NCI-H128 (cell line): ENCODE measurements around the gene OVCH1.

Experiments used
- DNase-seq: peaks from one replicate; lab custom pipeline; 2025; ENCODE audit not compliant: unreplicated experiment; lab: John Stamatoyannopoulos, UW

OVCH1 gene, protein sequence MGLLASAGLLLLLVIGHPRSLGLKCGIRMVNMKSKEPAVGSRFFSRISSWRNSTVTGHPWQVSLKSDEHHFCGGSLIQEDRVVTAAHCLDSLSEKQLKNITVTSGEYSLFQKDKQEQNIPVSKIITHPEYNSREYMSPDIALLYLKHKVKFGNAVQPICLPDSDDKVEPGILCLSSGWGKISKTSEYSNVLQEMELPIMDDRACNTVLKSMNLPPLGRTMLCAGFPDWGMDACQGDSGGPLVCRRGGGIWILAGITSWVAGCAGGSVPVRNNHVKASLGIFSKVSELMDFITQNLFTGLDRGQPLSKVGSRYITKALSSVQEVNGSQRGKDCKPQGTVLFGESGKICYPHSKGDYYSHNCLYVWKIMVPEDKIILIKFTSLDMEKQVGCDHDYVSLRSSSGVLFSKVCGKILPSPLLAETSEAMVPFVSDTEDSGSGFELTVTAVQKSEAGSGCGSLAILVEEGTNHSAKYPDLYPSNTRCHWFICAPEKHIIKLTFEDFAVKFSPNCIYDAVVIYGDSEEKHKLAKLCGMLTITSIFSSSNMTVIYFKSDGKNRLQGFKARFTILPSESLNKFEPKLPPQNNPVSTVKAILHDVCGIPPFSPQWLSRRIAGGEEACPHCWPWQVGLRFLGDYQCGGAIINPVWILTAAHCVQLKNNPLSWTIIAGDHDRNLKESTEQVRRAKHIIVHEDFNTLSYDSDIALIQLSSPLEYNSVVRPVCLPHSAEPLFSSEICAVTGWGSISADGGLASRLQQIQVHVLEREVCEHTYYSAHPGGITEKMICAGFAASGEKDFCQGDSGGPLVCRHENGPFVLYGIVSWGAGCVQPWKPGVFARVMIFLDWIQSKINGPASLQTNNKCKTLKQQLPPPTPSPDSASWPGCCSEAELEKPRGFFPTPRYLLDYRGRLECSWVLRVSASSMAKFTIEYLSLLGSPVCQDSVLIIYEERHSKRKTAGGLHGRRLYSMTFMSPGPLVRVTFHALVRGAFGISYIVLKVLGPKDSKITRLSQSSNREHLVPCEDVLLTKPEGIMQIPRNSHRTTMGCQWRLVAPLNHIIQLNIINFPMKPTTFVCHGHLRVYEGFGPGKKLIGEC

DNA sequence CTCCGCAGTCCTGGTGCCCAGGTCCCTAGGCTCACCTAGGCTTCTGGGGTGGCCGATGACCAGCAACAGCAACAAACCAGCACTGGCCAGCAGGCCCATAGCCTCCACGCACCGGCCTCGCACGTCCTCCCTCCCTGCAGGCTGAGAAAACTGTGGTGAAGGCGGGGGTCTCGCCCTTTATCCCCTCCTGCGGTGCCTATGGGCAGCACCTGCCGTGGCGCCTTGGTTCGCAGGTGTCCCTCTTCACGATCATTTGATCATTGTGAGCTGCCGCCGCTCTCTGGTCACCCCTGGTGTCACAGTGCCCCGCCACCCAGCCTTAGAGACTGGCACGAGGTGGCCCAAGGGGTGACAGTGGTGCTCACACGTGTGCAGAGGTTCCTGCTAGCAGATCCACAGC, at the start of gene OVCH1:
Gene OVCH1, minus strand, starts transcription at position 99 of the 400 bp plus-strand sequence. Its CDS starts 0 bp downstream, at position 99.
- no peak for DNase-seq

DNA sequence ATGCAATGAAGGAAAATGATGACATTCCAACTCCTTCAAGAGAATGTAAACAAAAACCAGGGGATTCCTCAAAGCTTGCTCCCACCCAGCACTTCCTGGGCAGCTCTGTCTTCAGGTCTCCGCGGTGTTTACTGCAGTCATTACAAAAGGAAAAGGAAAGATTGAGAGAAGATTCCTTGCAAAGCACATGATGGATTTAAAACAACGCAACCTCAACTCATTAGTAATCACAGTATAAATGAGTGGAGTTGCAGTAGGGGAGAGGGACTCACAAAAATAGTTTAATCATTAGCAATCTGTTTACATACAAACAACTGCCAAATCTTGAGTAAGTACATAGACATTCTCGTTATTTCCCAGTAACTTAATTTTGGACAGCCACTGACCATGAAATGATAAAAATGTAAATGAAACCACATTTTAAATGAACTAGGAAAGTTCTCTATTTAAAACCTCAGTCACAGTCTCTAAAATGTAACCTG, 49.7 kb upstream of the OVCH1 start:
- no peak for DNase-seq

DNA sequence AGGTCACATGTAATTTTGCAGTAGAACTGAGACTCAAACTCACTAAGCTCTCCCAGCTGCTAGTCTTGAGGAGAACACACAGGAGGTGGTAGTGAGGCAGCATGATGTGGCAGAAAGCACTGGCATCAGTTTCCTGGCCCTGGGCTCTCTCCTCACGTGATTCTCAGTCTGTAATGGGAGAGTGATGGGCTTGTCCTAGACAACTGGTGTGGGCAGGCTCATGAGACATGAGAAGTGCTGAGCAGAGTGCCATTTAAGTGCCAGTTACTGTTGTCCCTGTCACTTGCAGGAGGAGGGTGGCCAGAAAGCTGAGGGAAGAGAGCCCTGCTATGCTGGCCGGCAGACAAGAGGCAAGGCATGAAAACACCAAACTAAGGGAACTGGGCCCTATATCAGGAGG, 48.5 kb upstream of the OVCH1 start:
- no peak for DNase-seq

DNA sequence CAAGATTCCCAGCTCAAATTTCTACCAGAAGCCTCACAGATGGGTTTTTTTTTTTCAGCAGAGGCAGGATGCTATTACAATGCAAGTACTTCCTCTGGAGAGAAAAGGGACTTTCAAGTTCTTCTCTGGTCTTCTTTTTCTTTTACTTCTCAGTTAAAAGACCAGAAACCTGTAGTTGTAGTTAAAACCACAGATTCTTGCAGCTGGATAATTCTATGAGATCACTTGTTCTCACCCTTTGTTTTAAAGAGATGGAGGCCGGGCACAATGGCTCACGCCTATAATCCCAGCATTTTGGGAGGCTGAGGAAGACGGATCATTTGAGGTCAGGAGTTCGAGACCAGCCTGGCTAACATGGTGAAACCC, 47.6 kb upstream of the OVCH1 start:
- DNase-seq, result no peak

DNA sequence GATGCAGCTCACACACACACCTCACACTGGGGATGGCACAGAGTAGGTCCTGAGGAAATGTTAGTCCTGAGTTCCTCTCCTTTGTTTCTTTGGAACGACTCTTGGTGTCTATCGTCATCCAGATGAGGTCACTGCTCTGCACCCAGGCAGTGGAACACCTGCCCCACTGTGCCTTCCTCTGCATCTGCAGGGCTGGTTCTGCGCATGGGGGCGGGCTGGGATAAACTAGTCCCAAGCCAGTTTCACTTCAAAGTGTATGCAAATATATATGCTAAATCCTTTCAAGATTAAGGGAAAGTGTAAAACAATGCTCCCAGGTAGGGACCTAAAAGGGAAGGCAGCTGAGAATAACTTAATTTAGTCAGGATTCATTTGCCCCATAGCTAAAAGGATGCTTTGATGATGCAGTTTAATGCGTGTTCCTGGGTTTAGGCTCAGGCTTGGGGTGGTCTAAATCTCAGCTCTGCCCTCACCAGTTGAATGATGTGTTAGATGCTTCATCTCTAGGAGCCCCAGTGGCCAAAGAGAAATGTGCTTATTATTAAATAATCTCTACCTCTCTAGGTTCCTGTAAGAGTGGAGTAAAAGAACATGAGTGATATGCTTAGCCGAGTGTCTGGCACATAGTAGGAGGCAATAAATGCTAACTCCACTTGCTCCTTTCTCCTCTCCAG, 47.1 kb upstream of the OVCH1 start:
- DNase-seq, result no peak

DNA sequence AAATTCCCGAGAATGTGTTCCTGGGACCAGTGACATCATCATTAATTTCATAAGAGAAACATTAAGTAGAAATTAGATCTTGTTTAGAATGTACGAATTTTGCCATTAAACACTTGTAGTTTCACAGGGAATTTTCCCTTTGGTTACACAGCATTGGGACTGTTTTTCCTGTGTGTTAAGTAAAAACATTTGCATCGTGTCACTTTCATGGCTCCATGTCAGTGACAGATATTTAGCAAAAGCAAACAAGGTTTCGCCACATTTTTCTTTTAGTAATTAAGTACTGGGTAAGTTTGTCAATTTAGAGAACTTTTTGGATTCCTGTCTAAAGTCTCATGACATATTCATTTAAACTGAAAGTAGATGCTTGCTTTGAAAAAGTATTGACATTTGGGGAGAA, 45.5 kb upstream of the OVCH1 start:
- DNase-seq, result no peak

DNA sequence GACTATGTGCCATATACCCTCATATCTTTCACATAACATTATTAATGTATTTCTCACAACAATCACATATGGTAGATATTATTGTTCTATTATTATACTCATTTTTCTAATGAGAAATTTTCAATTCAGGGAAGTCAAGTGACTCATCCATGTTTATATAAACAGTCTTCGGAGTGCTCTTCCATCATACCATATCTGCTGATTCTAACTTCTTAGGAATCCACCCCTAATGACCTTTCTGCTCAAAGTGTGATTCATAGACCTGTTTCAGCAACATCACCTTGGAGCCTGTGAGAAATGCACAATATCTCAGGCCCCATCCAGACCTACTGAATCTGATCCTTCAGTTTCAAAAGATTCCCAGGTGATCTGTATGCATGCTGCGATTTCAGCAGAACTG, 39.8 kb upstream of the OVCH1 start:
- no peak for DNase-seq

DNA sequence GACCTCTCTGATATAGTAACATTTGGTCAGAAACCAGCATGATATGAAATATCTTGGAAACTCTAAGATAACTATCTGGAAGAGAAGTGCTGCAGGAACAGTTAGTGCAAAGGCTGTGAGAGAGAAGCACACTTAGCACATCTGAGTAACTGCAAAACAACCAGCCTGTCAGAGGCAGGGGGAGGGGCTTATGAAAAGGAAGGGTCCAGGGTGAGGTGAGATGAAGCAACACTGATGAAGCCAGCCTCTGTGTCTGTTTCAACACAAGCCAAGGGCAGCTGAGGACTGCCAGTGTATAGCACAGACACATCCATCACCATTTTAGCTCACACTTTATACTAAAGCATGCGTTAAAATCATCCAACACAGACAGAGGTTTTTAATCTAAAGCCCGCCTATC, 37.4 kb upstream of the OVCH1 start:
- no peak for DNase-seq

DNA sequence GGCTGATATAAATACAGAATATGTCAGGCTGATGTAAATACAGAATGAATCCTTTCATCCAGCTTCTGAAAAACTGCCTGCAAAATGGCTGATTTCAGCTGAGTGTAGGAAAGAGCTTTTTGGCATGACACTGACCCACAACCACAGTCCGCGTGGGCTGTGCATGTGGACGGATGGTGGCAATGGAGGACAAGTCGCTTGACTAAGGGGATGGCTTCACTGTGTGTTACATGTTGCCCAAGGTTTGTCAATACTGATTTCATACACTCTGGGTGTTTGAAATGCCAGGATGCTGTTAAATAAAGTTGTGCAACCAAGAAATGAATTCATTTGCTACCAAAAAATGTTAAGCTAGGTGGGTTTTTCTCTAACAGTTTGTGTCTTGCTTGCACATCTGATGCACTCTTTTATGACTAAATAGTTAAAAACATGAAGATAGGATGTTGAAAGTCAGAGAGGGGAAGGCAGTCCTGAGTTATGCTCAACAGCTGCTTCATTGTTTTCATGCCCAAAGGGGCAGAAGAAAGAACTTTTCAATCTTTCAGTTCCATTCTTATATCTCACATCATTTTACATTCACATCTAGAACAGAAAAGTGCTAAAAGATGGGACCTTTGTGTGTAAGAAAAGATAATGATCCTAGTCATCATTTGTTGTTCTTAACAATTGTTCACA, 36.5 kb upstream of the OVCH1 start:
- no peak for DNase-seq

DNA sequence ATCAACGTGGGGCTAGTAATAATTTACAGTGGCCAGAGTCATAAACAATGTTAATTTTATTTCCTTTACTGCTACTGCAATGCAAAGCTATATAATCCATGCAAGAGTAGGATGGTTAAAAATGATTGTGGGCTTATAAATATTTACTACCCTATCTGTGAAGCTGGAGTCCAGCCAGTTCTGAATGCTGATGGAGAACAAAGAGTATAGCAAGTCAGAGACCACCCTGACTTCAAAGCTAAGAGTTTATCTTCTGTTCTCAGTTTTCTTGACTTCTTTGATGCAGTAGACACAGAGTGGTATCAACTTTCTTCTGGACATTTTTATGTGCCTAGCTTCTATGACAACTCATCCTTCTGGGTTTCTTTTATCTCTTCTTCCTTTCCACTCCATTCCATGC, 34.0 kb upstream of the OVCH1 start:
- DNase-seq, result no peak

DNA sequence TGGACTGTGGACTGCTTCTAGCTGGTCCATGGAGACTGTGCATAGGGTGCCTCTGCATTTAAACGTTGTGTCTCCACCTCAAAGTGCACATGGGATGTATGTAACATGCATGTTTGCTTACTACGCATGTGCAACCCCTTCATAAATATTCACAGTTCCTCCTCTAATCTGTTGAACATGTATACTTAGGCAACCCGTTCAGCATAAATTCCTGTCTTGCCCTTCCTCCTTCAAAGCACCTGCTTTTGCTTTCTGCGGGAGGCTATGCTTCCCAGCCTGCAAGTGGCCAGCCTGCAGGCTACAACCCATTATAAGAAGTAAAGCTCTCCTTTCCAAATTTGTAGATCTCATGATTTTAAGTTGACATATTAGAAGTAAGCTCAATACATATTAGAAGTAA, 33.0 kb upstream of the OVCH1 start:
- DNase-seq, result no peak

DNA sequence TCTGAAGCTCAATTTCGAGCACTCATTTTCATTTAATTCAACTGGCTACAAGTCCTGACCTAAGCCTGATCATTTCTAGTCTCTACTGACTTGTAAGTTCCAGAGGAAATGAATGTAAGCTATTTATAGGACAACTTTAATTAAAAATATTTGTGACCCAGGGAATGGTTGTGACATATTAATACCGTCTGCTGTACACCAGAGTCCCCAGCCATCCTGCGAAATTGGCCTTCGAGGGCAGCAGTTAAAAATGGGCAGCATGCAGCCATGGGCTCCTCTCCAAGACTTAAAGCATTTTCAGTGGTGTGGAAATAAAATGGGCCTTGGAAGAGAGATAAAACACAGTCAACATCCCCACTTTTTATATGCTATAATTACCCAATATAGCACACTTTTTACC, 30.7 kb upstream of the OVCH1 start:
- no peak for DNase-seq

DNA sequence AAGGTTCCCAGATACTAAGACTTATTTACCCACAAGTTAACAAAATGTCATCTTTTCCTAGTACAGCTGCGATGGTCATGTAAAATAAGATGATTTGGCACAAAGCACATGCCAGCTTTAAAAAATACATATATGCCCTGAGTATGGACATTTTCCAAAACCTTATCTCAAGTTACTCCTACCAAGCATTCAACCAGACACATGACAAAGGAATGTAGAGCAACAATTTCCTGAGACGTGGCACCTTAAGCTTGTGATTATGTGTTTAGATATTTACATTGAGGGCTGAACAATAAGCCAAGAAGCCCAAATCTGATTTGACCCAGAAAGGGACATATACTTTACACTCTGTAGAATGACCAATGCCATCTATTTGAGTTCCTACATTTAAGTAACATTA, 24.5 kb upstream of the OVCH1 start:
- no peak for DNase-seq

DNA sequence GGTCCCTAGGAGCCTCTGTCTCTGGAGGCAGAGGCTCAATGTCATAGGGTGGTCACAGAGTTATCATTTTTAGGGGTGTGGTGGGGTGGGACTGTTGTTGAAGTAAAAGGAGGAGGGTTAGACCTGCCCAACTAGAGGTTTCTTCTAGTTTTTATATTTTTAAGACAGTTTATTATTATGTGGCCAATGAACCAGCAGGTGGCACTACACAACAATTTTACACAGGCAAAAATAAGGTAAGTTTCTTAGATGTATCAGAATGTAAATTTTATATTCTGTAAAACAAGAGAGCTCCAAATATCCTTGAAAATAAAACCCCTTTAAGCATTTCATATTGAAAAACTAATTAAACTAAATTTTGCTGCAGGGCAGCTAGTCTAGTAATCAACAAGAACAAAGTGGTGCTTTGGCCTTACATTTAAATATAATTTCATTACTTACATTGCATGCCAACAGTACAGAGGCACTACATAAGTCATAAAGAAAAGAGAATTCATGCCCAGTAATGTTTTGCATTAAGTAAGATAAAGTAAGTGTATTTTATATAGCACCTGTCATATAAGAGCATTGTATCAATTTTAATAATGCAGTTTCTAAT, 22.2 kb upstream of the OVCH1 start:
- peak; percentile 21 for DNase-seq

DNA sequence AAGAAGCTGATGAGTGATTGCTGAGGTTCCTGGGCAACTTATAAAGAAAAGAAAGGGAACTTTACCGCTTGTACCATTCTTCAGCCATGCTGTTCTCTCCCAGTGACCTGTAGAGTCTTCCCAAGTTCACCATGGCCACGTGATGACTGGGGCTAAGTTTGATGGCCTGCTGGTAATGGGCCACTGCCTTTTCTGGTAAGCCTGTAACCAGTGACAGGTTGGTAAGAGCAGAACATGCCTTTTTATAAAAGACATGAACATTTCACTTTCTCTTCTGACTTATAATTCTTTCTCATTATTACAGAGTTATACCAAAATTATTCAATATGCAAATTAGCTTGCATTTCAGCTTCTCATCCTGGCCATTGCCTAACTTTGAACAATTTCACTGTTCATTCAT, 20.9 kb upstream of the OVCH1 start:
- no peak for DNase-seq

DNA sequence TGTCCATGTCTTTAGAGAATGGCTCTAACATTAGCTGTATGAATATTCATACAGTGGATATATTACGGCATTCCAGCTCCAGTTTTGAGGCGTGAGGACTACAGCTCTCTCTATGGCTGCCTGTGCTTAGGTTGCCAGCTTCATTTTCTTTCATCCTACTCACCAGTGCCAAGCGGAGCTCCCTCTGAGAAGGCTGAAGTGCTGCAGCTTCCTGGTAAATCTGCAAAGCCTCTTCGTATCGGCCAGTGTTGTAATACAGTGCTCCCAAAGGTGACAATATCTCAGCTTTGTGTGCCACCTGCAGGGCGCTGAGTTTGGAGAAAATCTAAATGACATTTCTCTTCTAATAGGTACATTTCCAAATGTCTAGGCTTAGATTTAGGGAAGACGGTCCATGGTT, 19.8 kb upstream of the OVCH1 start:
- no peak for DNase-seq

DNA sequence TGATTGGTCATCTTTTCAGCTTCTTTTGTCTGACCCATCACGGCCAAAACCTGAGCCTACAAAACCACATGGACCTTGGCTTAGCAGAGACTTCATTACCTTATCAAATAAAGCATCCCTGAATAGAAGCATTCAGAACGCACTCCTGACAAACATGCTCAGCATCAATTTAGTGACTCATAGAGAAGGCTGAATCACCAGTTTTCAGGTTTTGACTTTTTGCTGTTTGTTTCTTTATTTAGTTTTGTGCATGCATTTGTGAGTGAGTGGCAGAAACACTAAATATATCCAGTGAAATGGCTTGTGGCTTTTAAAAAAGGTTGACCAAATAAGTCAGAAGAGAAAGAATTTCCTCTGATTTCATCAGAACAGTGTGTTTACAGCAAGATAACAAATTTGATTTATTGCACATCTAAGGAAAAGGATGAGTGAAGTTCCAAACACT, 19.0 kb upstream of the OVCH1 start:
- DNase-seq, result no peak

DNA sequence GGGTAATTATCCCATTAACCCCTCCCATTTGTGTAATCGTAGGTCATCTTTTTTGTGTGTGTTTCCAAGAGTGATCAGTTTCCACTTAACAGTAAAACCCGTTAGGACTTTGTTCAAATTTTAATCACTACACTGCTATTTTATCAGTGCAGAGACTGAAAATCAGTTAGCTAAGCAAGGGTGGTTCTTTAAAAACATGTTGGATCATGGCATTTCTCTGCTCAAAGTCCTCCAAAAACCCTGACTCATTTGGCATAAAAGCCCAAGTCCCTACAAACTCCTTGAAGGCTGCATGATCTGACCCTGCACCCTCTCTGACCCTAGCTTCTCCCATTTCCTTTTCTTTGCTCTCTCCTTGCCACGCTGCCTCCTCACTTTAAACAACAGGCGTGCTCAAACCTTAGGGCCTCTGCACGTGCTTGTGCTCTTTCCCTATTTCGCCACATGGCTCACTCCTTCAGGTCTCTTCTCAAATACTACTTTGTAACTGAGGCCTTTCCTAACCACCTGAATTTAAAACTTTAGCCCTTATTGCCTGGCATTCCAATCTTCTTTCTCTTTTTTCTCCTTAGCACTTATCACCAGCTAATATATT, 13.2 kb upstream of the OVCH1 start:
- no peak for DNase-seq

DNA sequence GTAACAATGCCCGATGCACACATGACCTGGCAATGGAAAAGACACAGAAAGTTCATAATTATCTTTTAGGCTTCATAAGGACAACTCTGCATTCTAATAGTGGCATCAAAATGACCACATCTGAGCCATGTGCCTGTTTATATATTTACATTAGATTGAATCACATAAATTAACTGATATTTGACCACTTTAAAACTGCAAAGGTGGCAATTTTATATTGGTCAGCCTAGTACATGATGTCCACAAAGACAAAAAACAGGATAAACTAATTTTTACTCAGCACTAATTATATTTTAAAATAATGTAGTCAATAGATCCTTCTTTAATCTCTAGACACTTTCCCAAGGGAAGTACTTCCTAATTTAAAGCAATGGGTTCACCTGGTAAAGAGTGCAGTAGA, 12.0 kb upstream of the OVCH1 start:
- DNase-seq, result no peak

DNA sequence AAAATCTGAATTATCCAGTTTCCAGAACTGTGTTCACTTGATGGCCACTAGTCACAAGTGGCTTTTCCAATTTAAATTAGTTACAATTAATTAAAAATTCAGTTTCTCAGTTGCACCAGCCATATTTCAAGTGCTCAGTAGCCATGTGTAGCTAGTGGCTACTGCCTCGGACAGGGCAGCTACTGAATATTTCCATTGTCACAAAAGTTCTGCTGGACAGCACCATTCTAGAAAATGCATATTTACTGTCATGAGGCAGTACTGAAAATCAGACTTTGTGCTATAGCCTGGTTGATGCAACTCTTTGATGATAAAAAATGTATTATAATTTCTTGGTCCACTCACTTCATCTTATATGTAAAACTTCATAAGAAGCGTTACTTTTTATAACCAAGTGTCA, 11.5 kb upstream of the OVCH1 start:
- no peak for DNase-seq
